Measurements from ENCODE around the gene IRF2BP2. TPM values are rescaled to one million over a fixed set of nuclear protein-coding genes. Genes with fewer than 3 reads are reported as not detected.
A peak's percentile ranks its signal among the peaks of the same experiment; 100 is the strongest.

Gene IRF2BP2
- total and polyA plus RNA-seq, 2 of the 13 experiments (the other 11 are each of a cell fraction or from before 2014, with no cell fraction given), result 140 to 147 TPM

- TF ChIP-seq BRD4 (CRISPR knock-in tag; IDR thresholded peaks at IDR 0.05) (peak; percentile 98), SRSF4 (IDR thresholded peaks at IDR 0.05; ENCODE audit: low read depth, low read length, poor library complexity, severe bottlenecking) (no peak), MXI1 (IDR thresholded peaks at IDR 0.05; ENCODE audit: borderline replicate concordance, low read depth, low read length) (peak; percentile 89; the same call in 2 of the 3 replicates), PPARG (CRISPR knock-in tag; conservative IDR thresholded peaks at IDR 0.05) (peak; percentile 89), ZNF747 (CRISPR knock-in tag; IDR thresholded peaks at IDR 0.05; ENCODE audit: borderline replicate concordance) (peak; percentile 98), NR3C1 (CRISPR knock-in tag; IDR thresholded peaks at IDR 0.05) (no peak), TIGD3 (CRISPR knock-in tag; IDR thresholded peaks at IDR 0.05; ENCODE audit: borderline replicate concordance) (no peak), MIER3 (CRISPR knock-in tag; IDR thresholded peaks at IDR 0.05; ENCODE audit: borderline replicate concordance) (peak; percentile 98), ZNF720 (CRISPR knock-in tag; IDR thresholded peaks at IDR 0.05) (no peak), RAD21 (CRISPR knock-in tag; IDR thresholded peaks at IDR 0.05) (peak; percentile 74), ATRX (CRISPR knock-in tag; IDR thresholded peaks at IDR 0.05; ENCODE audit: borderline replicate concordance) (no peak), ZNF263 (CRISPR knock-in tag; IDR thresholded peaks at IDR 0.05) (0 out of 2 replicates have a peak, but pooled peaks have one; percentile 30), ZNF230 (CRISPR knock-in tag; IDR thresholded peaks at IDR 0.05) (no peak; the same call in 1 of the 2 replicates), SNAPC2 (CRISPR knock-in tag; IDR thresholded peaks at IDR 0.05) (no peak), TEAD3 (CRISPR knock-in tag; optimal IDR thresholded peaks at IDR 0.05; ENCODE audit: borderline replicate concordance) (peak; percentile 97), ESRRA (CRISPR knock-in tag; IDR thresholded peaks at IDR 0.05; ENCODE audit: low read depth) (peak; percentile 82), YEATS4 (CRISPR knock-in tag; IDR thresholded peaks at IDR 0.05; ENCODE audit: borderline replicate concordance) (peak; percentile 84), CCDC6 (CRISPR knock-in tag; IDR thresholded peaks at IDR 0.05) (peak; percentile 91), ZNF18 (CRISPR knock-in tag; IDR thresholded peaks at IDR 0.05; ENCODE audit: insufficient replicate concordance) (peak; percentile 67), ISL2 (CRISPR knock-in tag; IDR thresholded peaks at IDR 0.05) (peak; percentile 98), ZNF484 (CRISPR knock-in tag; IDR thresholded peaks at IDR 0.05; ENCODE audit: borderline replicate concordance, low read depth) (no peak), PCBP2 (optimal IDR thresholded peaks at IDR 0.05; ENCODE audit: low read depth, low read length, poor library complexity, severe bottlenecking) (no peak), TEAD2 (CRISPR knock-in tag; IDR thresholded peaks at IDR 0.05) (no peak), MNT (IDR thresholded peaks at IDR 0.05) (peak; percentile 81), LBX2 (CRISPR knock-in tag; IDR thresholded peaks at IDR 0.05; ENCODE audit: borderline replicate concordance) (no peak)
Measured at GRCh38 chr1:234643111-234643849, 33.3 kb upstream of the IRF2BP2 start (continued).

Data from HepG2 (cell line).